Glutamatergic neuron (in vitro differentiated cells): ENCODE data around the gene ASTN2. TPM values are rescaled to one million over a fixed set of nuclear protein-coding genes. Genes with fewer than 3 reads are reported as not detected.

ENCODE experiments used
- DNase-seq: peaks from one replicate; pipeline ENCODE4 v3.0.0; 2022
- H3K27ac Mint-ChIP-seq: one replicate; pipeline ENCODE4 v1.8.0; 2020; ENCODE audit warnings: mild to moderate bottlenecking, mixed read lengths, inconsistent platforms; ENCODE audit not compliant: unreplicated experiment
- H3K27me3 Mint-ChIP-seq: one replicate; pipeline ENCODE4 v1.8.0; 2020; ENCODE audit warnings: mild to moderate bottlenecking, moderate library complexity, mixed read lengths, inconsistent platforms; ENCODE audit not compliant: unreplicated experiment
- H3K36me3 Mint-ChIP-seq: one replicate; pipeline ENCODE4 v1.8.0; 2020; ENCODE audit warnings: mild to moderate bottlenecking, mixed read lengths, inconsistent platforms; ENCODE audit not compliant: unreplicated experiment
- H3K4me1 Mint-ChIP-seq: one replicate; pipeline ENCODE4 v1.8.0; 2020; ENCODE audit warnings: mild to moderate bottlenecking, low read depth, mixed read lengths, inconsistent platforms; ENCODE audit not compliant: unreplicated experiment
- H3K4me3 Mint-ChIP-seq: one replicate; pipeline ENCODE4 v1.8.0; 2020; ENCODE audit warnings: mild to moderate bottlenecking, mixed read lengths, inconsistent platforms; ENCODE audit not compliant: unreplicated experiment
- H3K9me3 Mint-ChIP-seq: one replicate; pipeline ENCODE4 v1.8.0; 2020; ENCODE audit warnings: mild to moderate bottlenecking, moderate library complexity, mixed read lengths, inconsistent platforms; ENCODE audit not compliant: unreplicated experiment
- total RNA-seq: library from RNA; stranded (reverse); fragmentation: NEBNext Ultra II Directional; extraction: Animal tissue kit (Norgen Biotek cat#: 25700); gene quantifications from one replicate; pipeline ENCODE4 v1.2.1, GENCODE V29; 2021; ENCODE audit not compliant: unreplicated experiment
- TF ChIP-seq, protein P1 (sequence below): fragments of 200-600 bp; sonication (generic); IDR thresholded peaks from one replicate; pipeline ENCODE4 v1.5.0; 2021; ENCODE audit not compliant: partially characterized antibody, unreplicated experiment

ASTN2 gene
- total RNA-seq, 1 donor from 2014 or later = 134 TPM

DNA sequence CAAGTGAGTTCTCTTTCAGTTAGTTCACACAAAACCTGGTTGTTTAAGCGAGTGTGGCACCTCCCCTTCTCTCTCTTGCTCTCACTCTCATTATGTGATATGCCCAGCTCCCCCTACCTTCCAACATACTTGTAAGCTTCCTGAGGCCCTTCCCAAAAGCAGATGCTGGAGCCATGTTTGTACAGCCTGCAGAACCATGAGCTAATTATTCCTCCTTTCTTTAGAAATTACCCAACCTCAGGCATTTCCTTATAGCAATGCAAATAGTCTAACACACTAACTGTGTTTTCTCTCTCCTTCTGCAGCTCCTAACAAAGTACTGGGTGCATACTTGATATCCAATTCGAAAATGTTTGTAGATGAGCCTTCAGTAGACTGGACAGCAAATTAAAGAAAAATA lies 665.1 kb downstream of the ASTN2 start:
- peaks cover 37% of the 10 kb centered on the region for H3K4me1 Mint-ChIP-seq
- TF ChIP-seq, protein P1, sequence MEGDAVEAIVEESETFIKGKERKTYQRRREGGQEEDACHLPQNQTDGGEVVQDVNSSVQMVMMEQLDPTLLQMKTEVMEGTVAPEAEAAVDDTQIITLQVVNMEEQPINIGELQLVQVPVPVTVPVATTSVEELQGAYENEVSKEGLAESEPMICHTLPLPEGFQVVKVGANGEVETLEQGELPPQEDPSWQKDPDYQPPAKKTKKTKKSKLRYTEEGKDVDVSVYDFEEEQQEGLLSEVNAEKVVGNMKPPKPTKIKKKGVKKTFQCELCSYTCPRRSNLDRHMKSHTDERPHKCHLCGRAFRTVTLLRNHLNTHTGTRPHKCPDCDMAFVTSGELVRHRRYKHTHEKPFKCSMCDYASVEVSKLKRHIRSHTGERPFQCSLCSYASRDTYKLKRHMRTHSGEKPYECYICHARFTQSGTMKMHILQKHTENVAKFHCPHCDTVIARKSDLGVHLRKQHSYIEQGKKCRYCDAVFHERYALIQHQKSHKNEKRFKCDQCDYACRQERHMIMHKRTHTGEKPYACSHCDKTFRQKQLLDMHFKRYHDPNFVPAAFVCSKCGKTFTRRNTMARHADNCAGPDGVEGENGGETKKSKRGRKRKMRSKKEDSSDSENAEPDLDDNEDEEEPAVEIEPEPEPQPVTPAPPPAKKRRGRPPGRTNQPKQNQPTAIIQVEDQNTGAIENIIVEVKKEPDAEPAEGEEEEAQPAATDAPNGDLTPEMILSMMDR = no peak
- peak overlapping the region; percentile 60 for H3K27ac Mint-ChIP-seq
- no peak overlapping the region for H3K4me3 Mint-ChIP-seq
- H3K9me3 Mint-ChIP-seq = peaks cover 6% of the 10 kb centered on the region
- DNase-seq = no peak
- H3K27me3 Mint-ChIP-seq = peaks cover 7% of the 10 kb centered on the region
- H3K36me3 Mint-ChIP-seq = no peaks in the 10 kb centered on the region

- Mint-ChIP-seq H3K27ac (peak overlapping the region; percentile 60), H3K9me3 (peaks cover 6% of the 10 kb centered on the region), H3K27me3 (peaks cover 7% of the 10 kb centered on the region), H3K36me3 (no peaks in the 10 kb centered on the region), H3K4me1 (peaks cover 37% of the 10 kb centered on the region), H3K4me3 (no peak overlapping the region)
- TF ChIP-seq, protein P1 = no peak
- DNase-seq = no peak
Observed at GRCh38 chr9:116749176-116749575, 665.7 kb downstream of the ASTN2 start.

DNA sequence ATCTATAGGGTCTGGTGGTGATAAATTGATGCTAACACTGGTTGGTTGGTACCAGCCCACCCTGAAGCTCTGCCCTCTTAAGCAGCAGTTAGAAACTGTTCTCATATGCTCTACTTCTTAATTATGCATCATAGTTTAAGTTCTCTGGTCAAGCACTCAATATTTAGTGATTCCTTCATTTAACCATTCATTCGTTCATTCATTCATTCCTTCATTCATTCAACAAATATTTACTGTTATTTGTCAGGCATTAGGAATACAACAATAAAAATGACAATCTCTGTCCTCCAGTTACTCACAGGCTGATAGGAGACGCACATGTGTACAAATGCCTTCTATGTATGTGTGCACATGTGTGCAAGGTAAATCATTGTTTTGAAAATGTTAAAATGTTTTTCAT lies 673.1 kb downstream of the ASTN2 start:
- Mint-ChIP-seq H3K27ac (no peak overlapping the region), H3K4me3 (no peak overlapping the region), H3K27me3 (peaks cover 6% of the 10 kb centered on the region), H3K4me1 (peaks cover 9% of the 10 kb centered on the region), H3K36me3 (no peaks in the 10 kb centered on the region), H3K9me3 (peaks cover 8% of the 10 kb centered on the region)
- TF ChIP-seq, protein P1 = no peak
- no peak for DNase-seq

DNA sequence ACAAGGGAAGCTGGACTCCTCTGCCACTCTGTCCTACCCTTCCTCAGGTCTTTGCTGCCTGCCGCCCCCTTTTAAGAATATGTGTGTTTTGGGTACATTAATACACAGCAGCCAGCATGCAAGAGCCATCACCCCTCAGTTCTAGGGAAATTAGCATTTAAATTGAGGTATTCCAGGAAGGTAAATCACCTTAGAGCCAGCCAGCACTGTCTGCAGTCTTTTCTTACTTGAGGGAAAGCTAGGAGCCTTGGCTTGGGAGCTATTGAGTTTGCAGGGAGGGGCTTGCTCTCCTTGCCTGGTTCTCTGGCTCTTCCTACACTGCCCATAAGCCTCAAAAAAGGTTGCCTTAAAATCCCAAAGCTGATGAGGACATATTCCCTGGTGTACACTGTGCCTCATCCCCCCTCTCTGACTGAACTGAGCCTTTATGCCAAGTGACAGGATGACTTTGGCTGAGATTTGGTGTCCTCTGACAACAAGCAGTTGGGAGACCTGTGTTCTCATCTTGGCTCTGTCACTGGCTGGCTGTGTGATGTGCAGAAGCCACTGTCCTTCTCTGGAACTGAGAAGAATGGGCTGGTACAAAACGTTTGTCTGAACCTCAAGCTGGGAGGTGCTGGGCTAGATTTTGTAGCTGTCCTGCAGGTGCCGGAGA lies 673.6 kb downstream of the ASTN2 start:
- TF ChIP-seq, protein P1 = no peak
- DNase-seq = no peak
- Mint-ChIP-seq H3K27me3 (peaks cover 6% of the 10 kb centered on the region), H3K9me3 (peaks cover 5% of the 10 kb centered on the region), H3K36me3 (no peaks in the 10 kb centered on the region), H3K4me3 (no peak overlapping the region), H3K4me1 (peaks cover 5% of the 10 kb centered on the region), H3K27ac (no peak overlapping the region)

DNA sequence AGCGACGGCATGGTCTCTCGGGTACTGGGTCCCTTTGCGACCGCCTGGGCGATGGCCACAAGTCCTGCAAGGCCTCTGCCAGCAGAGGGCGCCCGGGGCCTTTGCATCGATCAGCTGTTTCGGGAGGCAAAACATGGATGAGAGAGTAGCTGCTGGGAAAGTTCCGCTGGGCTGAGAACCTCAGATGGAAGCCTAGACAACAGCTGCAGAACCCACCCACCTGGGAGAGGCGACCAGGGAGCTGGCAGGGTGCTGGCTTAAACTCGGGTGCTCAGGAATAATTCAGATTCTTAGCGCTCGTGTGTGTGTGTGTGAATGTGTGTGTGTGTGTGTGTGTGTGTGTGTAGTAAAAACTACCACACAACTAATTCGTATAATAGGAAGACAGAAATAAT lies 677.7 kb downstream of the ASTN2 start:
- H3K27ac Mint-ChIP-seq = no peak overlapping the region

More for the DNA sequence above, 677.7 kb downstream of the ASTN2 start:
- peak; percentile 96 for DNase-seq
- no peaks in the 10 kb centered on the region for H3K36me3 Mint-ChIP-seq
- H3K4me1 Mint-ChIP-seq = peaks cover 9% of the 10 kb centered on the region
- peaks cover 7% of the 10 kb centered on the region for H3K27me3 Mint-ChIP-seq
- H3K9me3 Mint-ChIP-seq = peaks cover 3% of the 10 kb centered on the region
- TF ChIP-seq, protein P1 = peak; percentile 93
- no peak overlapping the region for H3K4me3 Mint-ChIP-seq
